GM19025 (cell line): ENCODE results near the gene SLC43A1.
"Not testable (repeated sequence)": the region's sequence is repeated elsewhere in the genome, so short reads cannot be mapped to it uniquely, and the experiment has no call there.

ENCODE experiments used
- ATAC-seq: cut with Tn5 transposase; IDR thresholded peaks from one replicate; pipeline ENCODE4 v1.9.1; 2021; ENCODE audit warnings: mild to moderate bottlenecking, low read depth, moderate library complexity; ENCODE audit not compliant: unreplicated experiment

The SLC43A1 gene

GRCh38 chr11:57515332-57516060 lies at the start of gene SLC43A1:
SLC43A1 (minus strand) TSS chr11:57515702; CDS start chr11:57514111, 1,591 bp downstream.
- peak; percentile 48 for ATAC-seq

- ATAC-seq: no peak
Observed at GRCh38 chr11:57562596-57562995, 47.1 kb upstream of the SLC43A1 start.

- ATAC-seq: no peak
Observed at GRCh38 chr11:57560146-57560545, 44.6 kb upstream of the SLC43A1 start.

GRCh38 chr11:57556041-57556440 lies 40.5 kb upstream of the SLC43A1 start:
- ATAC-seq: no peak

- ATAC-seq: no peak
Observed at GRCh38 chr11:57555393-57555792, 39.9 kb upstream of the SLC43A1 start.

- ATAC-seq: no peak
Observed at GRCh38 chr11:57552479-57552878, 37.0 kb upstream of the SLC43A1 start.

GRCh38 chr11:57551941-57552340 lies 36.4 kb upstream of the SLC43A1 start:
- ATAC-seq: no peak

GRCh38 chr11:57549983-57550382 lies 34.5 kb upstream of the SLC43A1 start:
- no peak for ATAC-seq

GRCh38 chr11:57547854-57548377 lies 32.4 kb upstream of the SLC43A1 start:
- peak; percentile 85 for ATAC-seq

GRCh38 chr11:57546869-57547475 lies 31.5 kb upstream of the SLC43A1 start:
- ATAC-seq: peak; percentile 52

GRCh38 chr11:57546451-57546850 lies 30.9 kb upstream of the SLC43A1 start:
- ATAC-seq: no peak

GRCh38 chr11:57545883-57546282 lies 30.4 kb upstream of the SLC43A1 start:
- ATAC-seq: no peak

GRCh38 chr11:57544566-57544965 lies 29.1 kb upstream of the SLC43A1 start:
- ATAC-seq: no peak

GRCh38 chr11:57543593-57543992 lies 28.1 kb upstream of the SLC43A1 start:
- no peak for ATAC-seq

- ATAC-seq: no peak
Observed at GRCh38 chr11:57542582-57542981, 27.1 kb upstream of the SLC43A1 start.

GRCh38 chr11:57541169-57541568 lies 25.7 kb upstream of the SLC43A1 start:
- no peak for ATAC-seq

GRCh38 chr11:57539342-57539741 lies 23.8 kb upstream of the SLC43A1 start:
- no peak for ATAC-seq

- ATAC-seq: no peak
Observed at GRCh38 chr11:57536947-57537619, 21.6 kb upstream of the SLC43A1 start, which contains the start of gene SMTNL1. SMTNL1 (plus strand) TSS chr11:57537595; CDS start chr11:57542643, 5,048 bp downstream.

- not testable (repeated sequence) for ATAC-seq
Observed at GRCh38 chr11:57534449-57534848, 18.9 kb upstream of the SLC43A1 start.

- ATAC-seq: peak; percentile 99
Observed at GRCh38 chr11:57530596-57531507, 15.3 kb upstream of the SLC43A1 start, which contains the start of gene TIMM10. TIMM10 (minus strand) TSS chr11:57530754; CDS start chr11:57530189, 565 bp downstream.
